Measurements from ENCODE around the gene FGF19. TPM values are rescaled to one million over a fixed set of nuclear protein-coding genes. Genes with fewer than 3 reads are reported as not detected.

The FGF19 gene
- total and polyA plus RNA-seq, 2 donors (not counting 1 experiment from before 2014, with no cell fraction given), result not detected

- H3K4me1 ChIP-seq (ENCODE audit: control insufficient read depth in 2 of 2, insufficient read depth in 2 of 2, low read length in 2 of 2), result no peaks in the 10 kb centered on the region
- no peak overlapping the region for H3K4me2 ChIP-seq (replicated peaks; ENCODE audit: low read depth, low read length, poor library complexity, severe bottlenecking)
- H3K27me3 ChIP-seq (replicated peaks in 1 of 4; ENCODE audit: control extremely low read depth in 1 of 4, control insufficient read depth in 3 of 4, insufficient read depth in 4 of 4, low read length in 3 of 4), result no peaks in the 10 kb centered on the region
- H3K9ac ChIP-seq (ENCODE audit: low read length), result no peak overlapping the region
- no peak overlapping the region for H3K27ac ChIP-seq (ENCODE audit: low read length in 2 of 2)
- peaks cover 6% of the 10 kb centered on the region for H4K20me1 ChIP-seq (ENCODE audit: control insufficient read depth, insufficient read depth, low read length, poor library complexity, severe bottlenecking)
- TF ChIP-seq, protein P1, sequence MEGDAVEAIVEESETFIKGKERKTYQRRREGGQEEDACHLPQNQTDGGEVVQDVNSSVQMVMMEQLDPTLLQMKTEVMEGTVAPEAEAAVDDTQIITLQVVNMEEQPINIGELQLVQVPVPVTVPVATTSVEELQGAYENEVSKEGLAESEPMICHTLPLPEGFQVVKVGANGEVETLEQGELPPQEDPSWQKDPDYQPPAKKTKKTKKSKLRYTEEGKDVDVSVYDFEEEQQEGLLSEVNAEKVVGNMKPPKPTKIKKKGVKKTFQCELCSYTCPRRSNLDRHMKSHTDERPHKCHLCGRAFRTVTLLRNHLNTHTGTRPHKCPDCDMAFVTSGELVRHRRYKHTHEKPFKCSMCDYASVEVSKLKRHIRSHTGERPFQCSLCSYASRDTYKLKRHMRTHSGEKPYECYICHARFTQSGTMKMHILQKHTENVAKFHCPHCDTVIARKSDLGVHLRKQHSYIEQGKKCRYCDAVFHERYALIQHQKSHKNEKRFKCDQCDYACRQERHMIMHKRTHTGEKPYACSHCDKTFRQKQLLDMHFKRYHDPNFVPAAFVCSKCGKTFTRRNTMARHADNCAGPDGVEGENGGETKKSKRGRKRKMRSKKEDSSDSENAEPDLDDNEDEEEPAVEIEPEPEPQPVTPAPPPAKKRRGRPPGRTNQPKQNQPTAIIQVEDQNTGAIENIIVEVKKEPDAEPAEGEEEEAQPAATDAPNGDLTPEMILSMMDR (IDR thresholded peaks at IDR 0.05), result no peak
- TF ChIP-seq EZH2 (IDR thresholded peaks at IDR 0.05; ENCODE audit: borderline replicate concordance, insufficient read depth, low read depth, low read length, poor library complexity, severe bottlenecking), result no peak
- Mint-ChIP-seq H3K4me3 (no peak overlapping the region), H3K27me3 (no peaks in the 10 kb centered on the region), H3K27ac (no peak overlapping the region), H3K4me1 (peaks cover 2% of the 10 kb centered on the region), H3K9me3 (ENCODE audit: insufficient read depth) (no peaks in the 10 kb centered on the region)
- POLR2A ChIA-PET, result no interaction called here
- no peaks in the 10 kb centered on the region for H3K9me3 ChIP-seq (ENCODE audit: control extremely low read depth in 1 of 3, control insufficient read depth in 2 of 3, insufficient read depth in 1 of 3, low read length in 2 of 3)
- intact Hi-C loops (cut with micrococcal nuclease), result no loop called here
- no peak for DNase-seq
- H2AFZ ChIP-seq (ENCODE audit: insufficient read depth, low read depth, low read length, poor library complexity, severe bottlenecking), result no peak overlapping the region
- ATAC-seq (ENCODE audit: low read depth), result no peak
- peaks cover 0 to 47% of the 10 kb centered on the region in 2 experiments for H3K36me3 ChIP-seq (replicated peaks in 1 of 2; ENCODE audit: control extremely low read depth in 1 of 2, control insufficient read depth in 1 of 2, extremely low read depth in 1 of 2, insufficient read depth in 2 of 2, low read length in 1 of 2)
- WGBS (ENCODE audit: insufficient coverage), result 98% methylated on average over 17 of the region's 17 CpGs
- H3K4me3 ChIP-seq (ENCODE audit: control extremely low read depth in 1 of 5, extremely low read depth in 1 of 5, insufficient read depth in 1 of 5, low read depth in 2 of 5, low read length in 4 of 5), result no peak overlapping the region
- CTCF ChIA-PET, result no interaction called here
- H3K79me2 ChIP-seq (ENCODE audit: control insufficient read depth, insufficient read depth, low read length), result no peaks in the 10 kb centered on the region
These were observed 39.6 kb downstream of the FGF19 start for GRCh38 chr11:69664103-69664775.

GRCh38 chr11:69663326-69663725 is 40.5 kb downstream of the FGF19 start:
- Histone ChIP-seq H3K27me3 (replicated peaks in 1 of 4; ENCODE audit: control extremely low read depth in 1 of 4, control insufficient read depth in 3 of 4, insufficient read depth in 4 of 4, low read length in 3 of 4) (no peaks in the 10 kb centered on the region), H3K9ac (ENCODE audit: low read length) (no peak overlapping the region), H3K36me3 (replicated peaks in 1 of 2; ENCODE audit: control extremely low read depth in 1 of 2, control insufficient read depth in 1 of 2, extremely low read depth in 1 of 2, insufficient read depth in 2 of 2, low read length in 1 of 2) (peaks cover 0 to 43% of the 10 kb centered on the region in 2 experiments), H3K79me2 (ENCODE audit: control insufficient read depth, insufficient read depth, low read length) (no peaks in the 10 kb centered on the region), H3K9me3 (ENCODE audit: control extremely low read depth in 1 of 3, control insufficient read depth in 2 of 3, insufficient read depth in 1 of 3, low read length in 2 of 3) (no peaks in the 10 kb centered on the region), H3K4me2 (replicated peaks; ENCODE audit: low read depth, low read length, poor library complexity, severe bottlenecking) (no peak overlapping the region), H3K4me1 (ENCODE audit: control insufficient read depth in 2 of 2, insufficient read depth in 2 of 2, low read length in 2 of 2) (no peaks in the 10 kb centered on the region), H3K27ac (ENCODE audit: low read length in 2 of 2) (no peak overlapping the region), H3K4me3 (ENCODE audit: control extremely low read depth in 1 of 5, extremely low read depth in 1 of 5, insufficient read depth in 1 of 5, low read depth in 2 of 5, low read length in 4 of 5) (no peak overlapping the region), H4K20me1 (ENCODE audit: control insufficient read depth, insufficient read depth, low read length, poor library complexity, severe bottlenecking) (peaks cover 6% of the 10 kb centered on the region), H2AFZ (ENCODE audit: insufficient read depth, low read depth, low read length, poor library complexity, severe bottlenecking) (no peak overlapping the region)
- no peak overlapping the region for H3K27ac Mint-ChIP-seq
- ChIA-PET POLR2A (no interaction called here), CTCF (no interaction called here)
- DNase-seq (no peak), ATAC-seq (ENCODE audit: low read depth) (no peak)
- no peak overlapping the region for H3K4me3 Mint-ChIP-seq
- intact Hi-C loops (cut with micrococcal nuclease), result no loop called here
- 96% methylated on average over 6 of the region's 6 CpGs for WGBS (ENCODE audit: insufficient coverage)
- TF ChIP-seq, protein P1 (IDR thresholded peaks at IDR 0.05), result no peak
- H3K4me1 Mint-ChIP-seq, result no peaks in the 10 kb centered on the region
- no peaks in the 10 kb centered on the region for H3K27me3 Mint-ChIP-seq
- no peaks in the 10 kb centered on the region for H3K9me3 Mint-ChIP-seq (ENCODE audit: insufficient read depth)
